Immature natural killer cell (primary cell): ENCODE measurements around the gene GOLGA3. TPM values are rescaled to one million over a fixed set of nuclear protein-coding genes. Genes with fewer than 3 reads are reported as not detected.
A peak's percentile ranks its signal among the peaks of the same experiment; 100 is the strongest.

Experiments
- DNase-seq, 3 donors: peaks; one replicate each; pipeline ENCODE4 v3.0.0; 2022; ENCODE audit warnings: mixed read lengths in 1 of 3
- H3K27ac Mint-ChIP-seq, 6 donors: one replicate each; pipeline ENCODE4 v1.8.0; 2020; ENCODE audit warnings: mixed read lengths in 6 of 6, mild to moderate bottlenecking in 5 of 6, inconsistent platforms in 4 of 6, moderate library complexity in 3 of 6
- H3K27me3 Mint-ChIP-seq, 3 donors: one replicate each; pipeline ENCODE4 v1.8.0; 2020 to 2021; ENCODE audit warnings: low read depth in 3 of 3, mild to moderate bottlenecking in 3 of 3, mixed read lengths in 3 of 3, moderate library complexity in 3 of 3, inconsistent platforms in 1 of 3
- H3K36me3 Mint-ChIP-seq, 3 donors: one replicate each; pipeline ENCODE4 v1.8.0; 2020; ENCODE audit warnings: mixed read lengths in 3 of 3, inconsistent platforms in 2 of 3, mild to moderate bottlenecking in 2 of 3
- H3K4me1 Mint-ChIP-seq, 2 donors: one replicate each; pipeline ENCODE4 v1.8.0; 2020; ENCODE audit warnings: inconsistent platforms in 2 of 2, mild to moderate bottlenecking in 2 of 2, mixed read lengths in 2 of 2, moderate library complexity in 1 of 2
- H3K4me3 Mint-ChIP-seq, 5 donors: one replicate each; pipeline ENCODE4 v1.8.0; 2020; ENCODE audit warnings: mild to moderate bottlenecking in 5 of 5, mixed read lengths in 5 of 5, inconsistent platforms in 3 of 5, moderate library complexity in 3 of 5
- H3K9me3 Mint-ChIP-seq, 6 donors: one replicate each; pipeline ENCODE4 v1.8.0; 2020; ENCODE audit warnings: mild to moderate bottlenecking in 6 of 6, mixed read lengths in 6 of 6, inconsistent platforms in 4 of 6, moderate library complexity in 3 of 6
- polyA plus RNA-seq, 3 donors: library from polyadenylated mRNA; unstranded; fragments of 300-500 nt; fragmentation: Illumina TruSeq; gene quantifications; one replicate each; pipeline ENCODE4 v1.2.3, GENCODE V29; 2021

Gene GOLGA3
- polyA plus RNA-seq, 3 donors from 2014 or later = 0.69 to 21.9 (median 3.8) TPM

DNA sequence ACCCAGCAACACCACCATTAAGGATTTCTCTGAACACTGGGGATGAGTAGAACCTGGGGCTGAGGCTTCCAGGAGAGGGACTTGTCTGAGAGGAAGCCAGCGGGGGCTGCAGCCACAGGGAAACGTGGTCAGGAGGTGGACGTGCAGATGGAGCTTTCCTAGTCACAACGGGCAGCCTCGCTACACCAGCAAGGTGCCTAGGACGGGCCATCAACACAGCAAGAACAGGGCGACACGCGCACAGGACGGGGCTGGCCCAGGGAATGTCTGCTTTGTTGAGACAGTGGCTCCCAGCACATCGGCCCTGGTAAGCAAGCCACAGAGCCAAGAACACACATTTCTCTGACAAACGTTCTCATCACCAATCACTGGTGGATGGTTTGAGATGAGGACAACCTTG, 92.3 kb downstream of the GOLGA3 start:
- no peaks in the 10 kb centered on the region for H3K9me3 Mint-ChIP-seq
- H3K4me3 Mint-ChIP-seq = no peak overlapping the region
- no peaks in the 10 kb centered on the region for H3K4me1 Mint-ChIP-seq
- peaks cover 0 to 3% (median 0%) of the 10 kb centered on the region in 3 donors for H3K27me3 Mint-ChIP-seq
- no peak overlapping the region for H3K27ac Mint-ChIP-seq
- DNase-seq = no peak
- peaks cover 26 to 64% (median 30%) of the 10 kb centered on the region in 3 donors for H3K36me3 Mint-ChIP-seq

- H3K36me3 Mint-ChIP-seq = peaks cover 30 to 65% (median 34%) of the 10 kb centered on the region in 3 donors
- H3K4me1 Mint-ChIP-seq = no peaks in the 10 kb centered on the region
Measured at GRCh38 chr12:132735496-132735895, 93.2 kb downstream of the GOLGA3 start.

GRCh38 chr12:132734206-132734605, 94.5 kb downstream of the GOLGA3 start:
- peaks cover 0 to 4% (median 3%) of the 10 kb centered on the region in 3 donors for H3K27me3 Mint-ChIP-seq
- peaks cover 31 to 62% (median 41%) of the 10 kb centered on the region in 3 donors for H3K36me3 Mint-ChIP-seq
- H3K4me3 Mint-ChIP-seq = no peak overlapping the region
- H3K9me3 Mint-ChIP-seq = no peaks in the 10 kb centered on the region
- no peak for DNase-seq
- H3K4me1 Mint-ChIP-seq = no peaks in the 10 kb centered on the region
- peak overlapping the region in 1 of 6 donors; percentile 34 for H3K27ac Mint-ChIP-seq

More at GRCh38 chr12:132735496-132735895, 93.2 kb downstream of the GOLGA3 start:
- no peak for DNase-seq
- no peak overlapping the region for H3K4me3 Mint-ChIP-seq
- H3K9me3 Mint-ChIP-seq = no peaks in the 10 kb centered on the region
- H3K27ac Mint-ChIP-seq = no peak overlapping the region
- H3K27me3 Mint-ChIP-seq = peaks cover 0 to 3% (median 0%) of the 10 kb centered on the region in 3 donors

DNA sequence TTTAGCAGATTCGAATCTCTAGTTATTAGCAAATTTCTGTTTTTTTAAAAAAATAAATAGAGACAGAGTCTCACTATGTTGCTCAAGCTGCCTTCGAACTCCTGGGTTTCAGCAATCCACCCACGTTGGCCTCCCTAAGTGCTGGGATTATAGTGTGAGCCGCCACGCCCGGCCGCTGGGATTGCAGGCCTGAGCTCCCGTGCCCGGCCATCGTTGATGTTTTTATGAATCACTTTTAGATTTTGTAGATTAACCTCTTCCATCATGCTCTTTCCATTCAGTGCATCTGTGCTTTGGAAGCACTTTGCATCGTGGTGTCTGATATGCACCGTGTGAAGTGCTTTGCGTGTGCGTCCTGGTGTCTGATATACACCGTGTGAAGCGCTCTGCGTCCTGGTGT, 97.1 kb downstream of the GOLGA3 start:
- no peaks in the 10 kb centered on the region for H3K9me3 Mint-ChIP-seq
- H3K27ac Mint-ChIP-seq = no peak overlapping the region
- DNase-seq = no peak
- peaks cover 0 to 4% (median 3%) of the 10 kb centered on the region in 3 donors for H3K27me3 Mint-ChIP-seq
- peaks cover 0 to 3% of the 10 kb centered on the region in 2 donors for H3K4me1 Mint-ChIP-seq
- no peak overlapping the region for H3K4me3 Mint-ChIP-seq
- peaks cover 41 to 65% (median 44%) of the 10 kb centered on the region in 3 donors for H3K36me3 Mint-ChIP-seq

GRCh38 chr12:132730353-132730752, 98.3 kb downstream of the GOLGA3 start:
- Mint-ChIP-seq H3K36me3 (peaks cover 52 to 66% (median 55%) of the 10 kb centered on the region in 3 donors), H3K27me3 (peaks cover 0 to 4% (median 3%) of the 10 kb centered on the region in 3 donors), H3K4me3 (no peak overlapping the region), H3K27ac (no peak overlapping the region), H3K9me3 (no peaks in the 10 kb centered on the region), H3K4me1 (peaks cover 0 to 3% of the 10 kb centered on the region in 2 donors)
- DNase-seq = no peak

DNA sequence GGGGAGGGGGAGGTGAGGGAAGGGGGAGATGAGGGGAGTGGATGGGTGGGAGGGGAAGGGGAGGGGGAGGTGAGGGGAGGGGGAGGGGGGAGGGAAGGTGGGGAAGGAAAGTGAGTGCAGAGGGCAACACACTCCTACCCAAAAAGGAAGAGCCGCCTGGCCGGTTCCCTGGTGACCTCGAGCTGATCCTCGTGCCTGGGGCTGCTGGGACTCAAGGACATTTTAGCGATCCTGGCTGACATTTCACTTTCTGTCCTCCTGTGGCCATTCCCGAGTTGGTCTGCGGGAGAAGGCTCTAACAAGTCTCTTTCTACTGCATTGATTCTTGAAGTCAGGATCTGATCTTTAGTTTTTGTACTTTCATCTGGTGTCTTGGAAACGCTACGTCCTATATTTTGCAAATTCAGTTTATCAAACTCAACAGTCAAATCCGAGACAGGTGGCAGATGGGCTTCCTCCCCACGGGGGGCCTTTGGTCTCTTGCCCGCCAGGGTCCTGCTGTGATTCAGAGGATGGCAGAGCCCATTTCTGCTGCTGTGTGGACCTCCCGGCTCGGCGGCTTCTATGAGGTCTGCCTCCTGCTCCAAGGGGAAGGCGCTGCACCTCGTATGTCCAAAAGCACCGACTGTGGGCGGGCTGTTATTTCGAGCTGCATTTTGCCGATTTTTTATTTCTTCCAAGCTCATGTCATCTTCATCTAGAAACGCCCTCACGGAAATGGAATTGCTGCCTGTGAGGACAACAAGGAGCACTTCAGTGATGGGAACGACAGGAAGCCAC, 98.9 kb downstream of the GOLGA3 start:
- Mint-ChIP-seq H3K9me3 (no peaks in the 10 kb centered on the region), H3K36me3 (peaks cover 53 to 65% (median 55%) of the 10 kb centered on the region in 3 donors), H3K4me1 (peaks cover 0 to 3% of the 10 kb centered on the region in 2 donors), H3K4me3 (no peak overlapping the region), H3K27me3 (peaks cover 0 to 4% (median 3%) of the 10 kb centered on the region in 3 donors), H3K27ac (peak overlapping the region in 2 of 6 donors; percentile 34 to 64)
- no peak for DNase-seq

- Mint-ChIP-seq H3K27ac (peak overlapping the region in 5 of 6 donors; percentile 19 to 80 (median 53)), H3K9me3 (no peaks in the 10 kb centered on the region), H3K36me3 (peaks cover 45 to 60% (median 51%) of the 10 kb centered on the region in 3 donors), H3K27me3 (peaks cover 0 to 4% (median 3%) of the 10 kb centered on the region in 3 donors), H3K4me1 (peaks cover 0 to 3% of the 10 kb centered on the region in 2 donors), H3K4me3 (no peak overlapping the region)
- DNase-seq = no peak
Measured at GRCh38 chr12:132728502-132728901, 100.2 kb downstream of the GOLGA3 start.

- peaks cover 32 to 47% (median 40%) of the 10 kb centered on the region in 3 donors for H3K36me3 Mint-ChIP-seq
- no peak overlapping the region for H3K4me3 Mint-ChIP-seq
- no peaks in the 10 kb centered on the region for H3K9me3 Mint-ChIP-seq
- H3K27me3 Mint-ChIP-seq = peaks cover 0 to 4% (median 0%) of the 10 kb centered on the region in 3 donors
- H3K4me1 Mint-ChIP-seq = peaks cover 0 to 3% of the 10 kb centered on the region in 2 donors
- H3K27ac Mint-ChIP-seq = no peak overlapping the region
- DNase-seq = no peak
Measured at GRCh38 chr12:132727091-132727794, 101.4 kb downstream of the GOLGA3 start.

- Mint-ChIP-seq H3K4me3 (no peak overlapping the region), H3K27ac (no peak overlapping the region), H3K9me3 (no peaks in the 10 kb centered on the region), H3K4me1 (peaks cover 0 to 3% of the 10 kb centered on the region in 2 donors), H3K27me3 (peaks cover 0 to 4% (median 0%) of the 10 kb centered on the region in 3 donors), H3K36me3 (peaks cover 26 to 40% (median 35%) of the 10 kb centered on the region in 3 donors)
- no peak for DNase-seq
Measured at GRCh38 chr12:132726386-132726785, 102.3 kb downstream of the GOLGA3 start.

- Mint-ChIP-seq H3K36me3 (peaks cover 17 to 32% (median 26%) of the 10 kb centered on the region in 3 donors), H3K4me3 (no peak overlapping the region), H3K27me3 (peaks cover 0 to 3% (median 2%) of the 10 kb centered on the region in 3 donors), H3K9me3 (no peaks in the 10 kb centered on the region), H3K27ac (no peak overlapping the region), H3K4me1 (peaks cover 0 to 3% of the 10 kb centered on the region in 2 donors)
- DNase-seq = no peak
Measured at GRCh38 chr12:132724506-132725241, 104.0 kb downstream of the GOLGA3 start.

DNA sequence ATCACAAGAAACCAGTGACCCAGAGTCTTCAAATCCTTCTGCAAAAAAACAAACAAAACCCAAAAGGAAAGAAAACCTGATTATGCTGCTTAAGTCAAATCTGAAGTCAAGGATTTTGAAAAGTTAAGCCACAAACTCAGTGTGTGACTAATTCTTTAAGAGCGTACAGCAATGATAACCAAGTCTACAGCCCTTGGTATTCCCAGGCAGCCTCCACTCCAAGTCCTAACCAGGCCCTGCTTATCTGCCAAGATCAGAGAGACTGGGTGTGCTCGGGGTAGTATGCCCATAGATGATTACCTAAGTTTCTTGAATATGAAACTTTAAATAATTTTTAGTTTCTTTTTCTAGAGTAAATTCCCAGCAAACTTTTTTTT, 104.9 kb downstream of the GOLGA3 start:
- Mint-ChIP-seq H3K4me1 (peaks cover 0 to under 1% of the 10 kb centered on the region in 2 donors), H3K36me3 (peaks cover 15 to 29% (median 22%) of the 10 kb centered on the region in 3 donors), H3K27ac (no peak overlapping the region), H3K27me3 (peaks cover 0 to 3% (median 2%) of the 10 kb centered on the region in 3 donors), H3K4me3 (no peak overlapping the region), H3K9me3 (no peaks in the 10 kb centered on the region)
- DNase-seq = no peak

GRCh38 chr12:132723015-132723763, 105.5 kb downstream of the GOLGA3 start:
- Mint-ChIP-seq H3K9me3 (no peaks in the 10 kb centered on the region), H3K27ac (peak overlapping the region in 2 of 6 donors; percentile 28 to 39), H3K4me1 (no peaks in the 10 kb centered on the region), H3K4me3 (no peak overlapping the region), H3K36me3 (peaks cover 12 to 26% (median 20%) of the 10 kb centered on the region in 3 donors), H3K27me3 (peaks cover 0 to 3% (median 2%) of the 10 kb centered on the region in 3 donors)
- DNase-seq = no peak
